MG63 (cell line): ENCODE data around the gene PCNX3. TPM values are rescaled to one million over a fixed set of nuclear protein-coding genes. Genes with fewer than 3 reads are reported as not detected.
A peak's percentile ranks its signal among the peaks of the same experiment; 100 is the strongest.
"Not testable (repeated sequence)": the region's sequence is repeated elsewhere in the genome, so short reads cannot be mapped to it uniquely, and the experiment has no call there.

Experiments used
- DNase-seq: peaks from one replicate; pipeline ENCODE4 v3.0.0-alpha.2; 2020
- H3K27me3 ChIP-seq: fragments of 250-450 bp; sonication (Bioruptor Pico); 2 replicates; pipeline ENCODE4 v1.5.1; 2020; ENCODE audit warnings: mild to moderate bottlenecking, moderate library complexity
- H3K36me3 ChIP-seq: fragments of 250-450 bp; sonication (Bioruptor Pico); 2 replicates; pipeline ENCODE4 v1.5.1; 2020; ENCODE audit warnings: mild to moderate bottlenecking, moderate library complexity
- H3K4me3 ChIP-seq: fragments of 250-450 bp; sonication (Bioruptor Pico); 2 replicates; pipeline ENCODE4 v1.5.1; 2020; ENCODE audit warnings: mild to moderate bottlenecking, moderate library complexity
- H3K9me3 ChIP-seq: fragments of 250-450 bp; sonication (Bioruptor Pico); 2 replicates; pipeline ENCODE4 v1.5.1; 2020; ENCODE audit warnings: mild to moderate bottlenecking, moderate library complexity
- total RNA-seq: library from RNA; depleted of rRNA; stranded (reverse); fragments of >200 nt; shearing (Covaris generic); gene quantifications from 2 replicates; pipeline ENCODE4 v1.2.3, GENCODE V29; 2014; ENCODE audit warnings: low replicate concordance

The PCNX3 gene
- total RNA-seq, 1 experiment from 2014 or later: 21.0 TPM

DNA sequence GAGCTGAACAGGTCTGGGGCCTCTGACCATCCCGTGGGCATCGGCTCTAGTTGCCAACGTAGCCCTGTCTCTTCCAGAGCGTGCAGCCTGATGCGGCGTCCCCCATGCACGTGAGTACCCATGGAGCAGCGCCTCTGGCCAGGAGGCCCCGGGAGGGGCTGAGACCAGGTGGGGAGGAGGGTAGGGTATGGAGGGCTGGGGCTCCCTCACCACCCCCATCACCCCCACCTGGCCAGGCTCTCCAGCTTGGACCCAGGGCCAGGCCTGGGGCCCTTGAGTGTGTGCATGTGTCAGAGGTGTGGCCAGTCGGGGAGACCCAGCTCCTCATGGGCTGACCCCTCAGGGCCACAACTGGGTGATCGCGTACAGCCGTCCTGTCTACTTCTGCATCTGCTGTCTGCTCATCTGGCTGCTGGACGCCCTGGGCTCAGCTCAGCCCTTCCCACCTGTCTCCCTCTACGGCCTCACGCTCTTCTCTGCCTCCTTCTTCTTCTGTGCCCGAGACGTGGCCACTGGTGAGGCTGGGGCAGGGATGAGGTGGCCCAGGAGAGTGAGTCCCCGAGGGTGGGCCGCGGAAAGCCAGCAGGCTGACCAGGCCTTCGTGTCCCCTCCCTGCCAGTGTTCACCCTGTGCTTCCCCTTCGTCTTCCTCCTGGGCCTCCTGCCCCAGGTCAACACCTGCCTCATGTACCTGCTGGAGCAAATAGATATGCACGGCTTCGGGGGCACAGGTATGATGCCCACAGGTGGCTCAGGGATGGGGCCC lies 8.5 kb downstream of the PCNX3 start:
- Histone ChIP-seq H3K4me3 (no peak overlapping the region), H3K27me3 (no peaks in the 10 kb centered on the region), H3K9me3 (no peaks in the 10 kb centered on the region), H3K36me3 (peaks cover 58% of the 10 kb centered on the region)
- no peak for DNase-seq

DNA sequence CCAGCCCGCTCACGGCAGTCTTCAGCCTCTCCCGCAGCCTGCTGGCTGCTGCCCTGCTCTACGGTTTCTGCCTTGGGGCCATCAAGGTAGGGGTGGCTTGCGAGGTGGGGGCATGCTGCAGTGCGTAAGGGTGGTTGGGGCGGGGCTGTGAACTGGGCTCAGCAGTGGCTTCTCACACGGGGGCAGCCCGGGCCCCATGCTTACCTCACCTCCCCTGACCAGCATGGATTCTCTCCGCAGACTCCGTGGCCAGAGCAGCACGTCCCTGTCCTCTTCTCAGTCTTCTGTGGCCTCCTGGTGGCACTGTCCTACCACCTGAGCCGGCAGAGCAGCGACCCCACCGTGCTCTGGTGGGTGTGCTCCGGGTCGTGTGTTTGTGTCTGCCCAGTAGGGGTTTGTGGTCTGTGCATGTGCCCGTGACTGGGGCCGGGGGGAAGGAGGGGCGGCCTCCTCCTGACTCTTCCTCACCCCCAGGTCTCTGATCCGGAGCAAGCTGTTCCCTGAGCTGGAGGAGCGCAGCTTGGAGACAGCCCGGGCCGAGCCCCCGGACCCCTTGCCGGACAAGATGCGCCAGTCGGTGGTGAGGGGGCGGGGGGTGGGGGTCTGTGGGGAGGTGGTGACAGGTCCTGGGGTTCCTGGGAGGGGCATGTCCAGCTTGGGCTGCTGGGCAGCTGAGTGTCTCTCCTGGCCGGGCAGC lies 9.5 kb downstream of the PCNX3 start:
- H3K4me3 ChIP-seq: no peak overlapping the region
- no peaks in the 10 kb centered on the region for H3K9me3 ChIP-seq
- no peak for DNase-seq
- peaks cover 58% of the 10 kb centered on the region for H3K36me3 ChIP-seq
- no peaks in the 10 kb centered on the region for H3K27me3 ChIP-seq

DNA sequence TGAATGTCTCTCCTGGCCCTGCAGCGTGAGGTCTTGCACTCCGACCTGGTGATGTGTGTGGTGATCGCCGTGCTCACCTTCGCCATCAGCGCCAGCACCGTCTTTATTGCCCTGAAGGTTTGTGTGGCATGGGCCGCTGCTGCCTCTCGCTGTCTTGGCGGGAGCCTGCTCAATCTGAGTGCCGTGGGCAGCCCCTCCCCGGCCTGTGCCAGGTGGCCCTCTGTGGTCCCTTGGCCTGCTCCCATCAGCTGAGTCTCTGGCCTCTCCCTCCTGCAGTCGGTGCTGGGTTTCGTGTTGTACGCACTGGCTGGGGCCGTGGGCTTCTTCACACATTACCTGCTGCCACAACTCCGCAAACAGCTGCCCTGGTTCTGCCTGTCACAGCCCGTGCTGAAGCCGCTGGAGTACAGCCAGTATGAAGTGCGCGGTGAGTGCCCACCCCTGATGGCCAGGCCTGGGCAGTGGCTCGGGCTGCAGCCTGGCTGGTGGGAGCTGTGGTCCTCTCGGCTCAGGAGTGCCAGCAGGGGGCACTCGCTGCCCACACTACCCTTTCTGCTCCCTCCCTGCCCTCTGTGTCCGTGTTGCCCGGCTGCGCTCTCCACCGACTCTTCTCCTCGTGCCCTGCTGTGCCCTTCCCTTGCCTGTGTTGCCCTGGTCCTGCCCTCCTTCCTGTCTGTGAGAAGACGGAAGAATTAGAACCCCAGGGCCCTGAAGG lies 10.2 kb downstream of the PCNX3 start:
- DNase-seq: no peak
- peaks cover 62% of the 10 kb centered on the region for H3K36me3 ChIP-seq
- H3K27me3 ChIP-seq: no peaks in the 10 kb centered on the region
- no peaks in the 10 kb centered on the region for H3K9me3 ChIP-seq
- no peak overlapping the region for H3K4me3 ChIP-seq

DNA sequence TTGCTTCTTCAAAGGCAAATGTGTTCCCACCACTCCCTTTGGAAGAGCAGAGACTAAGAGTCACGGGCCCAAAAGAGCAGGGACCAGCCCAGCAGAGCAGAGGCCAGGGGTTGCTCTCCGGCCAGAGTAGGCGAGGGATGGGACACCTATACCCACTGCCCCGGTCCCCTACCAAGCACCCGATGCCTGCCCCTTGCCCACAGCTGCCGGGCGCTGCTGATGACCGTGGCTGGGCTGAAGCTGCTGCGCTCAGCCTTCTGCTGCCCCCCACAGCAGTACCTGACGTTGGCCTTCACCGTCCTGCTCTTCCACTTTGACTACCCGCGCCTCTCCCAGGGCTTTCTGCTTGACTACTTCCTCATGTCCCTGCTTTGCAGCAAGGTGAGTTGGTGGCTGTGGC lies 11.6 kb downstream of the PCNX3 start:
- H3K9me3 ChIP-seq: no peaks in the 10 kb centered on the region
- H3K36me3 ChIP-seq: peaks cover 57% of the 10 kb centered on the region
- DNase-seq: no peak
- no peaks in the 10 kb centered on the region for H3K27me3 ChIP-seq
- H3K4me3 ChIP-seq: no peak overlapping the region

DNA sequence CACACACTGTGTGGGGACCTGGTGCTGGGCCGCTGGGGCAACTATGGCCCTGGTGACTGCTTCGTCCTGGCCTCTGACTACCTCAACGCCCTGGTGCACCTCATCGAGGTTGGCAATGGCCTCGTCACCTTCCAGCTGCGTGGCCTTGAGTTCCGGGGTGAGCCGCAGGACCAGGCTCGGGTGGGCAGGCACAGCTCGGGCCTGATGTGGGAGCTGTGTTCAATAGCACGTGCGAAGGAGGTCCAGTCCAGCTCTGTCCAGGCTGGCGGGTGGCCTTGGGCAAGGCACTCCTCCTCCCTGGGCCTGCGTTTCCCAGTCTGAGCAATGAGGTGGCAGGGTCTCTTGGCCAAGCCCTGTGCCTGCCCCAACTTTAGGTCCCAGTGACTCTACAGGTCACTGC lies 14.0 kb downstream of the PCNX3 start:
- DNase-seq: no peak
- Histone ChIP-seq H3K27me3 (no peaks in the 10 kb centered on the region), H3K36me3 (peaks cover 45% of the 10 kb centered on the region), H3K9me3 (no peaks in the 10 kb centered on the region), H3K4me3 (no peak overlapping the region)

DNA sequence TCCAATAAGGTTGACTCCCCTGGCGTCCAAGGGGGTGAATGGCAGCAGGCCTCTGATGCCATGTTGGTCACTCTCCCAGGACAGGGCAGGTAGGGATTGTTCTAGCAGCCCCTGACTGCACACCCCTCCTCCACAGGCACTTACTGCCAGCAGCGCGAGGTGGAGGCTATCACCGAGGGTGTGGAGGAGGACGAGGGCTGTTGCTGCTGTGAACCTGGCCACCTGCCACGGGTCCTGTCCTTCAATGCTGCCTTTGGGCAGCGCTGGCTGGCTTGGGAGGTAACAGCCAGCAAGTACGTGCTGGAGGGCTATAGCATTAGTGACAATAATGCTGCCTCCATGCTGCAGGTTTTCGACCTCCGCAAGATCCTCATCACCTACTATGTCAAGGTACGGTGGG lies 14.6 kb downstream of the PCNX3 start:
- peaks cover 49% of the 10 kb centered on the region for H3K36me3 ChIP-seq
- H3K4me3 ChIP-seq: no peak overlapping the region
- no peak for DNase-seq

DNA sequence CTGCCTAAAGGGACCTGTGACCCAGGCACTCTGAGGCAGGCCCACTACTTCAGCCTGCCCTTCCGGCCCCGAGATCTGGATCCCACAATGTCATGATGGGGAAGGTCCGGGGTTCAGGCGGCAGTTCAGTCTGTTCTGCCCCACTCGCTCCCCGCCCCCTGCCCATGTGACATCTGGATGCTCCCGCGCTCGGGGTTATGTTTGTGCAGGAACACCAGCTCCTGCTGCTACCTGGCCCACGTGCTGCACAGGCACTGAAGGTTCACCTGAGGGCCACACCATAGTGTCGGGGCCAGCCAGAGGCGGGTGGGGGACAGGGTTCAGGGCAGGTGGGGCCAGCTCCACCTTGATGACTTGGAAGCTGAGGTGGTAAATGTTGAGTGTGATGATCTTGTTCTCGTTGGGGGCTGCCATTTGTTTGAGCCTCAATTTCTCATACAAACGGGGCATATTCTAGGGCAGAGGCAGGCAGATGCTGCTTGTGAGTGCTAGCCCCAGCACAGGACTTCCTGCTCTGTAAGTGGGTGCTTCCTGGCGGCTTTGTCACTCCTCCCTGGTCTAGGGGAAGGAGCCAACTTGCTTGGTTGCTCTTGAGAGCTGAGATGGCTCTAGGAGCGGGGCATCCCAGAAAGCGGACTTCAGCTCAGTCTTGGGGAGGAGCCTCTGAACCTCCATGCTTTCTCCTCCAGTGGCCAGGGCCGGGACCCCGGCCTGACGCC lies 18.0 kb downstream of the PCNX3 start:
- H3K27me3 ChIP-seq: no peaks in the 10 kb centered on the region
- DNase-seq: no peak
- no peaks in the 10 kb centered on the region for H3K9me3 ChIP-seq
- H3K4me3 ChIP-seq: no peak overlapping the region
- H3K36me3 ChIP-seq: peaks cover 49% of the 10 kb centered on the region

More for the DNA sequence above, 14.6 kb downstream of the PCNX3 start:
- Histone ChIP-seq H3K27me3 (no peaks in the 10 kb centered on the region), H3K9me3 (no peaks in the 10 kb centered on the region)

DNA sequence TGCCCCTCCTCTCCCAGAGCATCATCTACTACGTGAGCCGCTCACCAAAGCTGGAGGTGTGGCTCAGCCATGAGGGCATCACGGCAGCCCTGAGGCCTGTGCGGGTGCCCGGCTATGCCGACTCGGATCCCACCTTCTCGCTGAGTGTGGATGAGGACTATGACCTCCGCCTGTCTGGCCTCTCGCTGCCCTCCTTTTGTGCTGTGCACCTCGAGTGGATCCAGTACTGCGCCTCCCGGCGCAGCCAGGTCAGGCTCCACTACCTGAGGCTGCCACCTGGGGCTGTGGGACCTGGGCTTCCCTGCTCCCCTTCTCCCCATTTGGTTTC lies 18.5 kb downstream of the PCNX3 start:
- Histone ChIP-seq H3K36me3 (peaks cover 49% of the 10 kb centered on the region), H3K4me3 (no peak overlapping the region), H3K27me3 (no peaks in the 10 kb centered on the region), H3K9me3 (no peaks in the 10 kb centered on the region)
- DNase-seq: no peak

DNA sequence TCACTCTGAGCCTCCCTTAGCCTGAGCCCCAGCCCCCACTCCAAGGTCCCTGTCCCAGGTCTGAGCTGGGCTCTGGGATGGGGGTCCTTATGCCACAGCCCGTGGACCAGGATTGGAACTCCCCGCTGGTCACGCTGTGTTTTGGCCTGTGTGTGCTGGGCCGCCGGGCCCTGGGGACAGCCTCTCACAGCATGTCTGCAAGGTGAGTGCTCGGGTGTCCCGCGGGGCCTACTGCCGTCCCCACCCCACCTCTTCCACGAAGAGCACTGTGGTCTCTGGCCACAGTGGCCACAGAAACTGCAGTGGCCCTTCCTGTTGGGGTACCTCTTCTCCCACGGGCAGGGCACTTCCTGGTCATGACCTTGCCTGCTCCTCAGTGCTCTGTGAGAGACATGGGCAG lies 18.9 kb downstream of the PCNX3 start:
- no peak for DNase-seq
- no peaks in the 10 kb centered on the region for H3K27me3 ChIP-seq
- H3K36me3 ChIP-seq: peaks cover 45% of the 10 kb centered on the region
- H3K9me3 ChIP-seq: no peaks in the 10 kb centered on the region
- no peak overlapping the region for H3K4me3 ChIP-seq

DNA sequence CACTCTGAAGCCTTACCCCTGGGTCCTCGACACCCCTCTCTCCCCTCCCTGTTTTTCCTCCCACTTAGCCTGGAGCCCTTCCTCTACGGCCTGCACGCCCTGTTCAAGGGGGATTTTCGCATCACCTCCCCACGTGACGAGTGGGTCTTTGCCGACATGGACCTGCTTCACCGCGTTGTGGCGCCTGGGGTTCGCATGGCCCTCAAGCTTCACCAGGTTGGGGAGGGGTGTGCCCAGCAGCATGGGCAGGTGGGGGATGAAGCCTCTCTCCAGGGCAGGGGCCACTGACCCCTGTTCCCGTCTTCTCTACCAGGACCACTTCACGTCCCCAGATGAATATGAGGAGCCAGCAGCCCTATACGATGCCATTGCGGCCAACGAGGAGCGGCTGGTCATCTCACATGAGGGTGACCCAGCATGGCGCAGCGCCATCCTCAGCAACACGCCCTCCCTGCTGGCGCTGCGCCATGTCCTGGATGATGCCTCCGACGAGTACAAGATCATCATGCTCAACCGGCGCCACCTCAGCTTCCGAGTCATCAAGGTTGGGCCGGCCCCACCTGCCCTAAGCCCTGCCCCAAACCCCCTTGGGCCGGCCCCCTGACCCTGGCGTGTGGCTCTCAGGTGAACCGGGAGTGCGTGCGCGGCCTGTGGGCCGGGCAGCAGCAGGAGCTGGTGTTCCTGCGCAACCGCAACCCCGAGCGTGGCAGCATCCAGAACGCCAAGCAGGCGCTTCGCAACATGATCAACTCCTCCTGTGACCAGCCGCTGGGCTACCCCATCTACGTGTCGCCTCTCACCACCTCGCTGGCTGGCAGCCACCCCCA lies 19.5 kb downstream of the PCNX3 start:
- H3K36me3 ChIP-seq: peaks cover 39% of the 10 kb centered on the region
- no peak for DNase-seq

DNA sequence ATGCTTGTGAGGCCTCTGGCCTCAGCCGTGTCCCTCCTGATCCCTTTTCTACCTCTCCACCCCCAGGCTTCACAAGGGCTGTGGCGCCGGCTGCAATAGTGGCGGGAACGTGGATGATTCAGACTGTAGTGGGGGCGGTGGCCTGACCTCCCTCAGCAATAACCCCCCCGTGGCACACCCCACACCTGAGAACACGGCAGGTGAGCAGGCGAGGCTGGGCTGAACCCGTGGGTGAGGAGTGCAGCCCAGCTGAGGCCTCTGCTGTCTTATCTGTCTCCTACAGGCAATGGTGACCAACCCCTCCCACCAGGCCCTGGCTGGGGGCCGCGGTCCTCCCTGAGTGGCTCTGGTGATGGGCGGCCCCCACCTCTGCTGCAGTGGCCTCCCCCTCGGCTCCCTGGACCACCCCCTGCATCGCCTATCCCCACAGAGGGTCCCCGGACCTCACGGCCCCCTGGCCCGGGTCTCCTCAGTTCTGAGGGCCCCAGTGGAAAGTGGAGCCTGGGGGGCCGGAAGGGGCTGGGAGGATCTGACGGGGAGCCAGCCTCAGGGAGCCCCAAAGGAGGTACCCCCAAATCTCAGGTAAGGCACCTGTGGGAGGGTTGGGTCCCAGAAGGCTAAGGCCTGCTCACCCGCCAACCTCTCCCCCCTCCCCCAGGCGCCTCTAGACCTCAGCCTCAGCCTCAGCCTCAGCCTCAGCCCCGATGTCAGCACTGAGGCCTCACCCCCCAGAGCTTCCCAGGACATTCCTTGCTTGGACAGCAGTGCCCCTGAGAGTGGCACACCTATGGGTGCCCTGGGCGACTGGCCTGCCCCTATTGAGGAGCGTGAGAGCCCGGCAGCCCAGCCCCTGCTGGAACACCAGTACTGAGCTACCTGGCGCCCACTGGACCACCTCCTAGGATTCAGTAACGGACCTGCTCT lies 20.8 kb downstream of the PCNX3 start:
- H3K36me3 ChIP-seq: peaks cover 35% of the 10 kb centered on the region
- DNase-seq: no peak
- H3K27me3 ChIP-seq: no peaks in the 10 kb centered on the region

More for the DNA sequence above, 19.5 kb downstream of the PCNX3 start:
- H3K4me3 ChIP-seq: no peak overlapping the region
- H3K27me3 ChIP-seq: no peaks in the 10 kb centered on the region
- H3K9me3 ChIP-seq: no peaks in the 10 kb centered on the region

DNA sequence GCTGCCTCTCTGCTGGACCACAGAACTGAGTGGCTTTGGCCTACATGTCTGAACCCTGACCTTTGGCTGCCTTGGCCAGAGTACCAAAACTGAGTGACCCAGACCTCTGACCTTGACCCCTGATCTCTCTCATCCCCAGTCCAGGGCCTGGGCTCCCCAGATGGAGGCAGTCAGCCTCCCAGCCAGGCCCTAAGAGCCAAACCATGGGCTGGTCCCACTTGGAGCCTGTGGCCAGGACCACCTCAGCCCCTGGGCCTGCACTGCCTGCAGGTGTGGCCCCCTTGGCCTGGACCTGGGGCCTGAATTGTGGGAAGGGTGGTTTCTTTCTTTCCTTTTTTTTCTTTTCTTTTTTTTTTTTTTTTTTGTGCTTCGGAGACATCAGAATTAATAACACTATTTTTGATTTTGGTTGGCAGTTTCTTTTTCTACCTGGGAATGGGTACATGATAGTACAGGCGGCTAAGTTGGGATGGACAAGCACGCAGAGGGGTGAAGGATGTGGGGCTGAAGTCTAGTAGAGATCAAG lies 21.5 kb downstream of the PCNX3 start:
- Histone ChIP-seq H3K4me3 (peak overlapping the region; percentile 58), H3K36me3 (peaks cover 33% of the 10 kb centered on the region), H3K27me3 (no peaks in the 10 kb centered on the region), H3K9me3 (no peaks in the 10 kb centered on the region)
- no peak for DNase-seq

More for the DNA sequence above, 20.8 kb downstream of the PCNX3 start:
- Histone ChIP-seq H3K9me3 (no peaks in the 10 kb centered on the region), H3K4me3 (no peak overlapping the region)

DNA sequence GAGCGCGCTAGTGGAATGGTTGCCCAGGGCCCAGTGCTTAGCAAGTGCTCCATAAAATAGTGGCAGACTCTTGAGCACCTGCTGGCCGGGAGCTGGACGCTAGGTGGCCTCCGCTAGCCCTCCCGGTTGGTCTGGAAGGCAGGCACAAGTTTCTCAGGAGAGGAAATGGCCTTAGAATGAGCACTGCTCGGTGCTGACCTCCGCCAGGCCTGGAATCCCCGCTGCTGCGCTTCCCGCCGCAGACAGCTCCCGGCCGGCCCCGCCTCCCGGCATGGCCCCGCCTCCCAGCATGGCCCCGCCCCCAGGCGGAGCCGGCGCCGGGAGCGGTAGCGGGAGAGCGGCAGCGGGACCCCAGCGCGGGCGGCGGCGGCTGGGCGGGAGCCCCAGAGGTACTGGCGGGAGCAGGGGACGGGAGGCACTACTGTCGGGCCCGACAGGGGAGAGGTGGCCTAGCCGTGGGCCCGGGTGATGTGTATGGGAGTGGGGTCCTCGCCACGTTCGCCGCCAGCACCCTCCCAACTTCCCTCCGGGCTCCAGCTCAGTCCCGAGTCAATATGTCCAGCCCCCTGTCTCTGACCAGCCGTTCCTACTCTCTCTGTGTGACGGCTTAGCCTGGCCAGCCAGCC lies 22.3 kb downstream of the PCNX3 start, which contains the start of gene SIPA1:
TSS of gene SIPA1 (plus strand) at position 308 of the 626 bp plus-strand sequence. CDS start 2,821 bp downstream, outside the sequence.
- H3K9me3 ChIP-seq: no peaks in the 10 kb centered on the region
- peaks cover 40% of the 10 kb centered on the region for H3K36me3 ChIP-seq

DNA sequence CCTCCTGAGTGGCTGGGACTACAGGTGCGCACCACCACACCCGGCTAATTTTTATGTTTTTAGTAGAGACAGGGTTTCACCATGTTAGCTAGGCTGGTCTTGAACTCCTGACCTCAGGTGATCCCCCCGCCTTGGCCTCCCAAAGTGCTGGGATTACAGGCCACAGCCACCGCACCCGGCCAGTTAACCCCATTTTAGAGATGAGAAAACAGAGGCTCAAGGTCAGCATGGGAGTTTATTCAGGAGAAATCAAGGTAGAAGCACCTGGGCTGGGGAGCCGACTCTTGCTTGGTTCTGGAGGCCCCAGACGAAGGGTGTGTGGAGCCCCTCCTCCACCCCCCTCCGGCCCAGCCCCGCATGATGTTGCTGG lies 23.6 kb downstream of the PCNX3 start:
- H3K36me3 ChIP-seq: peaks cover 47% of the 10 kb centered on the region

More for the DNA sequence above, 22.3 kb downstream of the PCNX3 start, which contains the start of gene SIPA1:
- peak within 1 kb of the TSS; percentile 58 for H3K4me3 ChIP-seq
- H3K27me3 ChIP-seq: no peaks in the 10 kb centered on the region
- DNase-seq: peak; percentile 93

More for the DNA sequence above, 23.6 kb downstream of the PCNX3 start:
- not testable (repeated sequence) for H3K9me3 ChIP-seq, DNase-seq, H3K27me3 ChIP-seq, H3K4me3 ChIP-seq
